PFSK-1 (cell line): Measurements from ENCODE around the gene IL10RB.

Source experiments
- POLR2AphosphoS5 ChIP-seq: IDR thresholded peaks from 2 replicates; pipeline ENCODE4 v1.6.1; 2012; ENCODE audit warnings: low read depth, mild to moderate bottlenecking, control low read depth, low read length, moderate library complexity
- TAF1 ChIP-seq: IDR thresholded peaks from 2 replicates; pipeline ENCODE4 v1.6.1; 2012; ENCODE audit warnings: low read length, control low read depth, borderline replicate concordance; ENCODE audit not compliant: insufficient read depth
- TF ChIP-seq, protein P1 (sequence below), 2 experiments: IDR thresholded peaks; 2 replicates each; pipeline versions ENCODE4 v1.6.1 to v1.8.0; 2011 to 2012; ENCODE audit warnings: low read depth in 2 of 2, low read length in 2 of 2, control low read depth in 1 of 2, inconsistent platforms in 1 of 2, mild to moderate bottlenecking in 1 of 2, moderate library complexity in 1 of 2; ENCODE audit not compliant: insufficient read depth in 1 of 2

DNA sequence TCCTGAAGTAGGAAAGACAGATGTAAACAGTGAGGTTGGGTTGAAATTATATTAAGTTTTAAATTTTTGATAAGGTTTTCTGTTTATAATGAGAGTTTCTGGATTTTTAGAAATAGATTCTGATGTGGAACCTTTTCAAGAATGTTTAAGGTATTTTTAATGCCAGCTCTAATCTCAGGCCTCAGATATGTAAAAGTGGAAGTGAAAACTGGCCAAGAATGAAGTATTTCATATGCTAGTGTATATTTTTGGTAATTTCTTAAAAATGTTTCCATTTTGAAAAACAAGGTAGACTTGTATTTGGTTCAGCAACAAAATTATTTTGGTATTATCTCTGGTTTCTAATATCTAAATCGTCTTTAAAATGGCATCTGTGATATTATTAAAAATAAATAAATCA lies 73.0 kb downstream of the IL10RB start:
- TF ChIP-seq POLR2AphosphoS5, result no peak
- no peak for TF ChIP-seq TAF1
- TF ChIP-seq, protein P1, sequence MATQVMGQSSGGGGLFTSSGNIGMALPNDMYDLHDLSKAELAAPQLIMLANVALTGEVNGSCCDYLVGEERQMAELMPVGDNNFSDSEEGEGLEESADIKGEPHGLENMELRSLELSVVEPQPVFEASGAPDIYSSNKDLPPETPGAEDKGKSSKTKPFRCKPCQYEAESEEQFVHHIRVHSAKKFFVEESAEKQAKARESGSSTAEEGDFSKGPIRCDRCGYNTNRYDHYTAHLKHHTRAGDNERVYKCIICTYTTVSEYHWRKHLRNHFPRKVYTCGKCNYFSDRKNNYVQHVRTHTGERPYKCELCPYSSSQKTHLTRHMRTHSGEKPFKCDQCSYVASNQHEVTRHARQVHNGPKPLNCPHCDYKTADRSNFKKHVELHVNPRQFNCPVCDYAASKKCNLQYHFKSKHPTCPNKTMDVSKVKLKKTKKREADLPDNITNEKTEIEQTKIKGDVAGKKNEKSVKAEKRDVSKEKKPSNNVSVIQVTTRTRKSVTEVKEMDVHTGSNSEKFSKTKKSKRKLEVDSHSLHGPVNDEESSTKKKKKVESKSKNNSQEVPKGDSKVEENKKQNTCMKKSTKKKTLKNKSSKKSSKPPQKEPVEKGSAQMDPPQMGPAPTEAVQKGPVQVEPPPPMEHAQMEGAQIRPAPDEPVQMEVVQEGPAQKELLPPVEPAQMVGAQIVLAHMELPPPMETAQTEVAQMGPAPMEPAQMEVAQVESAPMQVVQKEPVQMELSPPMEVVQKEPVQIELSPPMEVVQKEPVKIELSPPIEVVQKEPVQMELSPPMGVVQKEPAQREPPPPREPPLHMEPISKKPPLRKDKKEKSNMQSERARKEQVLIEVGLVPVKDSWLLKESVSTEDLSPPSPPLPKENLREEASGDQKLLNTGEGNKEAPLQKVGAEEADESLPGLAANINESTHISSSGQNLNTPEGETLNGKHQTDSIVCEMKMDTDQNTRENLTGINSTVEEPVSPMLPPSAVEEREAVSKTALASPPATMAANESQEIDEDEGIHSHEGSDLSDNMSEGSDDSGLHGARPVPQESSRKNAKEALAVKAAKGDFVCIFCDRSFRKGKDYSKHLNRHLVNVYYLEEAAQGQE (IDR thresholded peaks at IDR 0.05; ENCODE audit: insufficient read depth in 1 of 2, low read depth in 2 of 2, low read length in 2 of 2), result no peak
